Stimulated activated naive CD8-positive, alpha-beta T cell treated with anti-CD3 and anti-CD28 coated beads, Interleukin-15, Interleukin-2, amounts not matched to agents 100 U/mL and 50 U/mL, for 24 hours (primary cell): ENCODE measurements around the gene TBX2.

Experiments
- ATAC-seq: fragments of 150-1000 bp; cut with Tn5 transposase; one replicate; pipeline ENCODE4 v1.10.0; 2021
- DNase-seq: peaks from one replicate; pipeline ENCODE4 v3.0.0; 2021

The TBX2 gene

GRCh38 chr17:61368832-61369450 is 30.7 kb upstream of the TBX2 start:
- DNase-seq, result no peak
- no peak for ATAC-seq

GRCh38 chr17:61369751-61370150 is 29.9 kb upstream of the TBX2 start:
- ATAC-seq (no peak), DNase-seq (no peak)

- ATAC-seq, result no peak
- DNase-seq, result no peak
Measured at GRCh38 chr17:61371179-61371578, 28.5 kb upstream of the TBX2 start.

GRCh38 chr17:61371606-61372005 is 28.0 kb upstream of the TBX2 start:
- DNase-seq (no peak), ATAC-seq (no peak)

GRCh38 chr17:61372436-61372835 is 27.2 kb upstream of the TBX2 start:
- no peak for ATAC-seq
- DNase-seq, result no peak

GRCh38 chr17:61376931-61377838 is 22.5 kb upstream of the TBX2 start:
- no peak for ATAC-seq
- DNase-seq, result no peak

GRCh38 chr17:61378658-61379456 is 20.8 kb upstream of the TBX2 start:
- ATAC-seq, result no peak
- DNase-seq, result no peak

GRCh38 chr17:61379457-61380216 is 20.0 kb upstream of the TBX2 start:
- ATAC-seq, result no peak
- DNase-seq, result no peak

GRCh38 chr17:61380217-61380835 is 19.3 kb upstream of the TBX2 start:
- DNase-seq (no peak), ATAC-seq (no peak)

GRCh38 chr17:61380836-61381525 is 18.7 kb upstream of the TBX2 start:
- ATAC-seq, result no peak
- no peak for DNase-seq

GRCh38 chr17:61381537-61381936 is 18.1 kb upstream of the TBX2 start:
- ATAC-seq (no peak), DNase-seq (no peak)

- DNase-seq, result no peak
- ATAC-seq, result no peak
Measured at GRCh38 chr17:61382796-61383688, 16.6 kb upstream of the TBX2 start.

GRCh38 chr17:61383689-61384201 is 15.9 kb upstream of the TBX2 start:
- no peak for DNase-seq
- ATAC-seq, result no peak

GRCh38 chr17:61384354-61384691 is 15.3 kb upstream of the TBX2 start:
- DNase-seq (no peak), ATAC-seq (no peak)

GRCh38 chr17:61384692-61385576 is 14.7 kb upstream of the TBX2 start:
- ATAC-seq (no peak), DNase-seq (no peak)

- ATAC-seq, result no peak
- no peak for DNase-seq
Measured at GRCh38 chr17:61385577-61386236, 13.9 kb upstream of the TBX2 start.

GRCh38 chr17:61386251-61386650 is 13.4 kb upstream of the TBX2 start:
- DNase-seq (no peak), ATAC-seq (no peak)

GRCh38 chr17:61387011-61387410 is 12.6 kb upstream of the TBX2 start:
- no peak for ATAC-seq

More at GRCh38 chr17:61387011-61387410, 12.6 kb upstream of the TBX2 start:
- DNase-seq, result no peak
